ENCODE results near the gene ADRM1. TPM values are rescaled to one million over a fixed set of nuclear protein-coding genes. Genes with fewer than 3 reads are reported as not detected.

The ADRM1 gene
- total and polyA plus RNA-seq, 2 of the 4 experiments (the other 2 are of a cell fraction): 103 to 149 TPM

DNA sequence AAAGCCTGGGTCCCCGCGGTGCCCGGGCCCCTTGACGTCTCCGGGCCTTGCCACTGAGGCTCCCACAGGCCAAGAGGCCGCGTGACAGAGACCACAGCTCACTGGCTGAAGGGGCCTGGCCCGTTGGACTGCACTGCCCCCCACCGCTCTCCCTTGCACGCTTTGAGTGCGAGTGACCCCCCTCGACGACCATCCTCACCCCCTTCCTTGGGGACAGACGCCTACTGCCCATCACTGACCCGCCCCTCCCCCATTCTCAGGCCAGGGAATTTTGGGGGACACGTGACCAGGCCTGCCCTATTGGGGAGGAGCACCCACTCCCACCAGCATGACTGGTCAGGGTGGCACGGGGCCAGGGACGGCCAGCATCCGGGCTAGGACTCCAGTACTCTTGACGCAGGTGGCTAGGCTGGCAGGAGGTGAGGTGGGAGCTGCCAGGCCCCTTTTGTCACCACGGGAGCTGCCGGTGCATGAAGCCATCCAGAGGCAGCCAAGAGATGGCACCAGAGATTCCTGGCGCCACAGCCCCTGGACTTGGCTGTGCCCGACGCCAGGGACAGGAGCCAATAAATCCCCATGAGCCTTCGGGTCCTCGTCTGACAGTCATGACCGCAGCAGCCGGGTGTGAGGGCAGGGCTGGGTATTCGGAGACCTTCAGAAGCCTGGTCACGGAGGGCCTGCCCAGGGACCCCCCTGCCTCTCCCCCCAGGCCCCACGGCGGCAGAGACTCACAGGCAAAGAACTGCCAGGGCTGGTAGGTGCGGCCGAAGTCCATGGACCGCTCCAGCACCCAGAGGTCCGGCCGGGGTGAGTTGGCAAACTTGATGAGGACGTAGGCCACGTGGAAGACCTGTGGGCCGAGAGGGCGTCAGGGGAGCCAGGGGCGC lies 49.8 kb downstream of the ADRM1 start (continued):
- TF ChIP-seq, protein P1, sequence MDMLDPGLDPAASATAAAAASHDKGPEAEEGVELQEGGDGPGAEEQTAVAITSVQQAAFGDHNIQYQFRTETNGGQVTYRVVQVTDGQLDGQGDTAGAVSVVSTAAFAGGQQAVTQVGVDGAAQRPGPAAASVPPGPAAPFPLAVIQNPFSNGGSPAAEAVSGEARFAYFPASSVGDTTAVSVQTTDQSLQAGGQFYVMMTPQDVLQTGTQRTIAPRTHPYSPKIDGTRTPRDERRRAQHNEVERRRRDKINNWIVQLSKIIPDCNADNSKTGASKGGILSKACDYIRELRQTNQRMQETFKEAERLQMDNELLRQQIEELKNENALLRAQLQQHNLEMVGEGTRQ (IDR thresholded peaks at IDR 0.05; ENCODE audit: low read depth, low read length): no peak
- TF ChIP-seq NFE2L2 (IDR thresholded peaks at IDR 0.05; ENCODE audit: low read depth, low read length) (no peak), MAZ (IDR thresholded peaks at IDR 0.05; ENCODE audit: borderline replicate concordance, low read depth, low read length) (no peak), RAD21 (IDR thresholded peaks at IDR 0.05; ENCODE audit: low read length) (no peak)
